Stimulated activated CD4-positive, alpha-beta T cell treated with anti-CD3 and anti-CD28 coated beads, Interleukin-12 subunit alpha, Interleukin-12 subunit beta, amount 100 ng/mL, for 4 hours (primary cell): ENCODE data around the gene JMY.
"Not testable (repeated sequence)": the region's sequence is repeated elsewhere in the genome, so short reads cannot be mapped to it uniquely, and the experiment has no call there.

Experiments used
- DNase-seq: peaks from one replicate; pipeline ENCODE4 v3.0.0-alpha.2; 2020

Gene JMY

GRCh38 chr5:79236970-79237739 is 1.2 kb downstream of the JMY start:
- peak; percentile 24 for DNase-seq

- no peak for DNase-seq
Measured at GRCh38 chr5:79237740-79238560, 2.0 kb downstream of the JMY start.

GRCh38 chr5:79240561-79240960 is 4.6 kb downstream of the JMY start:
- no peak for DNase-seq

- no peak for DNase-seq
Measured at GRCh38 chr5:79241535-79241979, 5.6 kb downstream of the JMY start.

- no peak for DNase-seq
Measured at GRCh38 chr5:79242242-79243039, 6.5 kb downstream of the JMY start.

GRCh38 chr5:79243224-79243623 is 7.3 kb downstream of the JMY start:
- no peak for DNase-seq

- DNase-seq, result not testable (repeated sequence)
Measured at GRCh38 chr5:79254067-79254466, 18.1 kb downstream of the JMY start.

GRCh38 chr5:79255786-79256557 is 20.0 kb downstream of the JMY start:
- DNase-seq, result no peak

GRCh38 chr5:79256563-79256962 is 20.6 kb downstream of the JMY start:
- DNase-seq, result no peak

GRCh38 chr5:79257314-79257713 is 21.4 kb downstream of the JMY start:
- no peak for DNase-seq

- DNase-seq, result no peak
Measured at GRCh38 chr5:79258801-79259200, 22.9 kb downstream of the JMY start.

- no peak for DNase-seq
Measured at GRCh38 chr5:79259383-79259782, 23.5 kb downstream of the JMY start.

- DNase-seq, result no peak
Measured at GRCh38 chr5:79259810-79260209, 23.9 kb downstream of the JMY start.

- no peak for DNase-seq
Measured at GRCh38 chr5:79261897-79262296, 26.0 kb downstream of the JMY start.

- no peak for DNase-seq
Measured at GRCh38 chr5:79263290-79263689, 27.4 kb downstream of the JMY start.

GRCh38 chr5:79267180-79267579 is 31.2 kb downstream of the JMY start:
- no peak for DNase-seq

- DNase-seq, result no peak
Measured at GRCh38 chr5:79269733-79270166, 33.8 kb downstream of the JMY start.

GRCh38 chr5:79273341-79273740 is 37.4 kb downstream of the JMY start:
- no peak for DNase-seq

GRCh38 chr5:79284846-79285245 is 48.9 kb downstream of the JMY start:
- no peak for DNase-seq

- DNase-seq, result no peak
Measured at GRCh38 chr5:79285285-79285684, 49.4 kb downstream of the JMY start.

- no peak for DNase-seq
Measured at GRCh38 chr5:79285833-79286232, 49.9 kb downstream of the JMY start.

GRCh38 chr5:79287380-79287779 is 51.4 kb downstream of the JMY start:
- no peak for DNase-seq
